Activated CD8-positive, alpha-beta T cell treated with anti-CD3 and anti-CD28 coated beads for 36 hours (primary cell): Measurements from ENCODE around the gene ITGA1. TPM values are rescaled to one million over a fixed set of nuclear protein-coding genes. Genes with fewer than 3 reads are reported as not detected.

Experiments
- ATAC-seq: fragments of 200-7000 bp; cut with Tn5 transposase; one replicate; pipeline ENCODE4 v1.10.0; 2021; ENCODE audit warnings: mild to moderate bottlenecking, moderate library complexity
- CTCF ChIA-PET: fragments of 350-600 bp; sonication (Branson Sonifier 250); formaldehyde crosslinking; loops from one replicate; lab custom pipeline; 2021; ENCODE audit warnings: antibody characterized with exemption; lab: Charles Lee
- POLR2A ChIA-PET: fragments of 350-600 bp; sonication (Branson Sonifier 250); formaldehyde crosslinking; loops from one replicate; lab custom pipeline; 2021; ENCODE audit warnings: antibody characterized with exemption; lab: Charles Lee
- DNase-seq: peaks from one replicate; pipeline ENCODE4 v3.0.0-alpha.2; 2020
- H3K27ac Mint-ChIP-seq: one replicate; pipeline ENCODE4 v1.8.0; 2021; ENCODE audit warnings: mild to moderate bottlenecking, mixed read lengths
- H3K27me3 Mint-ChIP-seq: one replicate; pipeline ENCODE4 v1.8.0; 2021; ENCODE audit warnings: mixed read lengths
- H3K36me3 Mint-ChIP-seq: one replicate; pipeline ENCODE4 v1.8.0; 2021; ENCODE audit warnings: low read depth, mixed read lengths
- H3K4me1 Mint-ChIP-seq: one replicate; pipeline ENCODE4 v1.8.0; 2021; ENCODE audit warnings: low read depth, mixed read lengths
- H3K4me3 Mint-ChIP-seq: one replicate; pipeline ENCODE4 v1.8.0; 2021; ENCODE audit warnings: mild to moderate bottlenecking, moderate library complexity, mixed read lengths
- H3K9me3 Mint-ChIP-seq: one replicate; pipeline ENCODE4 v1.8.0; 2021; ENCODE audit warnings: mixed read lengths
- CTCF ChIP-seq: fragments of 200-600 bp; IDR thresholded peaks from one replicate; pipeline ENCODE4 v1.8.0; 2022; ENCODE audit warnings: antibody characterized with exemption, mild to moderate bottlenecking
- intact Hi-C: fragments of 100-400 bp; cut with micrococcal nuclease; formaldehyde crosslinking; loops from one replicate; pipeline ENCODE4 v1.10.0; 2022
- total RNA-seq, 2 experiments: library from RNA; stranded (reverse); gene quantifications; one replicate each; pipeline ENCODE4 v1.2.3, GENCODE V29; 2021

Gene ITGA1
- total RNA-seq, 2 experiments from 2014 or later, result 5.1 to 6.0 TPM

GRCh38 chr5:52925001-52925400 is 137.3 kb downstream of the ITGA1 start:
- DNase-seq (no peak), ATAC-seq (no peak)
- POLR2A ChIA-PET, result no interaction called here
- no peaks in the 10 kb centered on the region for H3K9me3 Mint-ChIP-seq
- CTCF ChIA-PET, result interaction anchor here (1.4 kb wide), 1 partner anchor 9 kb away, joined by 5 read pairs; no protein-coding TSS in a partner anchor
- intact Hi-C loops, result no loop called here
- no peak overlapping the region for H3K4me3 Mint-ChIP-seq
- H3K36me3 Mint-ChIP-seq, result no peaks in the 10 kb centered on the region
- H3K4me1 Mint-ChIP-seq, result peaks cover 7% of the 10 kb centered on the region
- no peak for TF ChIP-seq CTCF
- H3K27ac Mint-ChIP-seq, result no peak overlapping the region
- H3K27me3 Mint-ChIP-seq, result no peaks in the 10 kb centered on the region

GRCh38 chr5:52928689-52929088 is 141.0 kb downstream of the ITGA1 start:
- ChIA-PET POLR2A (no interaction called here), CTCF (no interaction called here)
- Mint-ChIP-seq H3K4me1 (peaks cover 7% of the 10 kb centered on the region), H3K27ac (no peak overlapping the region), H3K4me3 (no peak overlapping the region), H3K36me3 (no peaks in the 10 kb centered on the region), H3K9me3 (no peaks in the 10 kb centered on the region), H3K27me3 (no peaks in the 10 kb centered on the region)
- TF ChIP-seq CTCF, result no peak
- intact Hi-C loops, result no loop called here
- ATAC-seq, result no peak
- DNase-seq, result no peak

- Mint-ChIP-seq H3K27me3 (no peaks in the 10 kb centered on the region), H3K36me3 (no peaks in the 10 kb centered on the region), H3K4me1 (no peaks in the 10 kb centered on the region), H3K9me3 (no peaks in the 10 kb centered on the region), H3K4me3 (no peak overlapping the region), H3K27ac (no peak overlapping the region)
- no peak for TF ChIP-seq CTCF
- intact Hi-C loops, result no loop called here
- CTCF ChIA-PET, result interaction anchor here (1.4 to 1.7 kb wide), 3 partner anchors 10 to 246 kb away, joined by 4 to 5 read pairs (median 4); no protein-coding TSS in a partner anchor
- ATAC-seq (no peak), DNase-seq (no peak)
- POLR2A ChIA-PET, result interaction anchor here (0.6 kb wide), 1 partner anchor 306 kb away, joined by 3 read pairs; no protein-coding TSS in a partner anchor
Observed at GRCh38 chr5:52938226-52938625, 150.5 kb downstream of the ITGA1 start.

GRCh38 chr5:52943285-52943684 is 155.6 kb downstream of the ITGA1 start:
- Mint-ChIP-seq H3K27ac (no peak overlapping the region), H3K27me3 (no peaks in the 10 kb centered on the region), H3K9me3 (no peaks in the 10 kb centered on the region), H3K4me1 (peaks cover 14% of the 10 kb centered on the region), H3K36me3 (no peaks in the 10 kb centered on the region), H3K4me3 (no peak overlapping the region)
- POLR2A ChIA-PET, result no interaction called here
- no peak for TF ChIP-seq CTCF
- intact Hi-C loops, result no loop called here
- CTCF ChIA-PET, result interaction anchor here (1.0 to 4.3 kb wide), 5 partner anchors 11 to 154 kb away, joined by 3 to 29 read pairs (median 6); no protein-coding TSS in a partner anchor
- DNase-seq (no peak), ATAC-seq (peak; percentile 75)

GRCh38 chr5:52943808-52944207 is 156.1 kb downstream of the ITGA1 start:
- intact Hi-C loops, result no loop called here
- ATAC-seq (no peak), DNase-seq (no peak)
- H3K4me1 Mint-ChIP-seq, result peaks cover 19% of the 10 kb centered on the region
- CTCF ChIA-PET, result interaction anchor here (1.0 to 4.3 kb wide), 5 partner anchors 10 to 153 kb away, joined by 3 to 29 read pairs (median 6); no protein-coding TSS in a partner anchor
- TF ChIP-seq CTCF, result no peak
- H3K4me3 Mint-ChIP-seq, result no peak overlapping the region
- POLR2A ChIA-PET, result no interaction called here
- H3K27ac Mint-ChIP-seq, result no peak overlapping the region
- H3K27me3 Mint-ChIP-seq, result no peaks in the 10 kb centered on the region
- no peaks in the 10 kb centered on the region for H3K36me3 Mint-ChIP-seq
- H3K9me3 Mint-ChIP-seq, result no peaks in the 10 kb centered on the region
